Measurements from ENCODE around the gene CORO7.

DNA sequence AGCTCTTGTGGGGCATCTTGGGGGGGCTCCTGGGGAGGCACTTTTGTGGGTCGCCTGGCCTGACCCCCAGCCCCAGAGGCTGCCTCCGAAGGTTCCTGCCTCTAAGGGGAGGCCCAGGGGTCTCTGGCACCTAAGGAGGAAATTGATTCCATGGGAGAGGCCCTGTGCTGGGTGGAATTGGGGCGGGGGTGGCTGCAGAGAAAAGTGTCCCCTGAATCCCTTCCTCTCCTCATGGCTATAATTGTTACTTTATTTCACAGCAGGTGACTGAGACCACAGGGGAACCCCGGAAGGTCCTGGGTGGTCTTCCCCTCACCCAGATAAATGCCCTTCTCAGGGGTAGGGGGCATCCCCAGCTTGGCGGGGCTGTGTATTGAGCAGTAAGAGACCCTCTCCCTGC, 97.4 kb downstream of the CORO7 start:
- no peak for TF ChIP-seq SMC3 (IDR thresholded peaks at IDR 0.05)
- TF ChIP-seq RCOR1 (IDR thresholded peaks at IDR 0.05; ENCODE audit: low read depth, low read length) = no peak
- no peak for TF ChIP-seq JUN (IDR thresholded peaks at IDR 0.05)
- no peak for TF ChIP-seq MAX (IDR thresholded peaks at IDR 0.05)
- TF ChIP-seq, protein P1, sequence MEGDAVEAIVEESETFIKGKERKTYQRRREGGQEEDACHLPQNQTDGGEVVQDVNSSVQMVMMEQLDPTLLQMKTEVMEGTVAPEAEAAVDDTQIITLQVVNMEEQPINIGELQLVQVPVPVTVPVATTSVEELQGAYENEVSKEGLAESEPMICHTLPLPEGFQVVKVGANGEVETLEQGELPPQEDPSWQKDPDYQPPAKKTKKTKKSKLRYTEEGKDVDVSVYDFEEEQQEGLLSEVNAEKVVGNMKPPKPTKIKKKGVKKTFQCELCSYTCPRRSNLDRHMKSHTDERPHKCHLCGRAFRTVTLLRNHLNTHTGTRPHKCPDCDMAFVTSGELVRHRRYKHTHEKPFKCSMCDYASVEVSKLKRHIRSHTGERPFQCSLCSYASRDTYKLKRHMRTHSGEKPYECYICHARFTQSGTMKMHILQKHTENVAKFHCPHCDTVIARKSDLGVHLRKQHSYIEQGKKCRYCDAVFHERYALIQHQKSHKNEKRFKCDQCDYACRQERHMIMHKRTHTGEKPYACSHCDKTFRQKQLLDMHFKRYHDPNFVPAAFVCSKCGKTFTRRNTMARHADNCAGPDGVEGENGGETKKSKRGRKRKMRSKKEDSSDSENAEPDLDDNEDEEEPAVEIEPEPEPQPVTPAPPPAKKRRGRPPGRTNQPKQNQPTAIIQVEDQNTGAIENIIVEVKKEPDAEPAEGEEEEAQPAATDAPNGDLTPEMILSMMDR (IDR thresholded peaks at IDR 0.05) = no peak
- TF ChIP-seq, protein P2, sequence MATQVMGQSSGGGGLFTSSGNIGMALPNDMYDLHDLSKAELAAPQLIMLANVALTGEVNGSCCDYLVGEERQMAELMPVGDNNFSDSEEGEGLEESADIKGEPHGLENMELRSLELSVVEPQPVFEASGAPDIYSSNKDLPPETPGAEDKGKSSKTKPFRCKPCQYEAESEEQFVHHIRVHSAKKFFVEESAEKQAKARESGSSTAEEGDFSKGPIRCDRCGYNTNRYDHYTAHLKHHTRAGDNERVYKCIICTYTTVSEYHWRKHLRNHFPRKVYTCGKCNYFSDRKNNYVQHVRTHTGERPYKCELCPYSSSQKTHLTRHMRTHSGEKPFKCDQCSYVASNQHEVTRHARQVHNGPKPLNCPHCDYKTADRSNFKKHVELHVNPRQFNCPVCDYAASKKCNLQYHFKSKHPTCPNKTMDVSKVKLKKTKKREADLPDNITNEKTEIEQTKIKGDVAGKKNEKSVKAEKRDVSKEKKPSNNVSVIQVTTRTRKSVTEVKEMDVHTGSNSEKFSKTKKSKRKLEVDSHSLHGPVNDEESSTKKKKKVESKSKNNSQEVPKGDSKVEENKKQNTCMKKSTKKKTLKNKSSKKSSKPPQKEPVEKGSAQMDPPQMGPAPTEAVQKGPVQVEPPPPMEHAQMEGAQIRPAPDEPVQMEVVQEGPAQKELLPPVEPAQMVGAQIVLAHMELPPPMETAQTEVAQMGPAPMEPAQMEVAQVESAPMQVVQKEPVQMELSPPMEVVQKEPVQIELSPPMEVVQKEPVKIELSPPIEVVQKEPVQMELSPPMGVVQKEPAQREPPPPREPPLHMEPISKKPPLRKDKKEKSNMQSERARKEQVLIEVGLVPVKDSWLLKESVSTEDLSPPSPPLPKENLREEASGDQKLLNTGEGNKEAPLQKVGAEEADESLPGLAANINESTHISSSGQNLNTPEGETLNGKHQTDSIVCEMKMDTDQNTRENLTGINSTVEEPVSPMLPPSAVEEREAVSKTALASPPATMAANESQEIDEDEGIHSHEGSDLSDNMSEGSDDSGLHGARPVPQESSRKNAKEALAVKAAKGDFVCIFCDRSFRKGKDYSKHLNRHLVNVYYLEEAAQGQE (IDR thresholded peaks at IDR 0.05) = no peak
- no peak for TF ChIP-seq CHD4 (IDR thresholded peaks at IDR 0.05; ENCODE audit: borderline replicate concordance)
- TF ChIP-seq CEBPB (IDR thresholded peaks at IDR 0.05) = no peak
- no peak for TF ChIP-seq POLR2A (IDR thresholded peaks at IDR 0.05; ENCODE audit: low read length)

Data from A549 (cell line).